HG03196 (cell line): ENCODE results near the gene LCE1B.

Experiments used
- ATAC-seq: cut with Tn5 transposase; IDR thresholded peaks from one replicate; pipeline ENCODE4 v1.9.1; 2021; ENCODE audit not compliant: unreplicated experiment

The LCE1B gene

GRCh38 chr1:152811671-152812070, at the start of gene LCE1B:
Gene LCE1B, plus strand, starts transcription at chr1:152811971. Its CDS starts 476 bp downstream, at chr1:152812447.
- no peak for ATAC-seq

- no peak for ATAC-seq
These were observed 42.8 kb upstream of the LCE1B start for GRCh38 chr1:152768847-152769533.

GRCh38 chr1:152770411-152770810, 41.4 kb upstream of the LCE1B start:
- ATAC-seq: no peak

- ATAC-seq: no peak
These were observed 36.9 kb upstream of the LCE1B start, which contains the start of gene LCE1F for GRCh38 chr1:152774875-152775274. Gene LCE1F, plus strand, starts transcription at chr1:152775140. Its CDS starts 1,232 bp downstream, at chr1:152776372.

- ATAC-seq: no peak
These were observed 35.4 kb upstream of the LCE1B start for GRCh38 chr1:152776361-152776760.

- no peak for ATAC-seq
These were observed 34.1 kb upstream of the LCE1B start for GRCh38 chr1:152777510-152778137.

- ATAC-seq: no peak
These were observed 28.7 kb upstream of the LCE1B start for GRCh38 chr1:152783095-152783494.

- no peak for ATAC-seq
These were observed 25.7 kb upstream of the LCE1B start, which contains the start of gene LCE1E for GRCh38 chr1:152786077-152786476. Gene LCE1E, plus strand, starts transcription at chr1:152786257. Its CDS starts 1,043 bp downstream, at chr1:152787300.

- ATAC-seq: no peak
These were observed 16.1 kb upstream of the LCE1B start for GRCh38 chr1:152795686-152796085.

GRCh38 chr1:152796421-152796820, 15.3 kb upstream of the LCE1B start, which contains the start of gene LCE1D:
Gene LCE1D, plus strand, starts transcription at chr1:152796721. Its CDS starts 1,074 bp downstream, at chr1:152797795.
- no peak for ATAC-seq

- no peak for ATAC-seq
These were observed 10.4 kb upstream of the LCE1B start for GRCh38 chr1:152801333-152801732.

- ATAC-seq: no peak
These were observed 5.2 kb upstream of the LCE1B start, which contains the start of gene LCE1C for GRCh38 chr1:152806576-152806975. Gene LCE1C, minus strand, starts transcription at chr1:152806651. Its CDS starts 1,173 bp downstream, at chr1:152805478.

GRCh38 chr1:152811050-152811449, 721 bp upstream of the LCE1B start:
- no peak for ATAC-seq

- ATAC-seq: no peak
These were observed 5.5 kb downstream of the LCE1B start for GRCh38 chr1:152817309-152817708.

GRCh38 chr1:152823294-152823693, 11.5 kb downstream of the LCE1B start:
- no peak for ATAC-seq

GRCh38 chr1:152824964-152825363, 13.2 kb downstream of the LCE1B start:
- no peak for ATAC-seq

GRCh38 chr1:152827173-152827572, 15.4 kb downstream of the LCE1B start, which contains the start of gene LCE1A:
Gene LCE1A, plus strand, starts transcription at chr1:152827473. Its CDS starts 0 bp downstream, at chr1:152827473.
- ATAC-seq: no peak

GRCh38 chr1:152836870-152837269, 25.1 kb downstream of the LCE1B start:
- no peak for ATAC-seq

GRCh38 chr1:152842556-152842955, 30.8 kb downstream of the LCE1B start, which contains the start of gene LCE6A:
Gene LCE6A, plus strand, starts transcription at chr1:152842856. Its CDS starts 665 bp downstream, at chr1:152843521.
- no peak for ATAC-seq

GRCh38 chr1:152855661-152856060, 43.9 kb downstream of the LCE1B start:
- ATAC-seq: no peak

GRCh38 chr1:152858062-152858461, 46.3 kb downstream of the LCE1B start:
- no peak for ATAC-seq

GRCh38 chr1:152859696-152860095, 47.9 kb downstream of the LCE1B start, which contains the start of gene LCE7A:
Gene LCE7A, plus strand, starts transcription at chr1:152859996. Its CDS starts 702 bp downstream, at chr1:152860698.
- no peak for ATAC-seq
